ENCODE data around the gene PEX10. TPM values are rescaled to one million over a fixed set of nuclear protein-coding genes. Genes with fewer than 3 reads are reported as not detected.
"Not testable (repeated sequence)": the region's sequence is repeated elsewhere in the genome, so short reads cannot be mapped to it uniquely, and the experiment has no call there.

PEX10 gene
- total RNA-seq, 1 donor from 2014 or later = 15.8 TPM

DNA sequence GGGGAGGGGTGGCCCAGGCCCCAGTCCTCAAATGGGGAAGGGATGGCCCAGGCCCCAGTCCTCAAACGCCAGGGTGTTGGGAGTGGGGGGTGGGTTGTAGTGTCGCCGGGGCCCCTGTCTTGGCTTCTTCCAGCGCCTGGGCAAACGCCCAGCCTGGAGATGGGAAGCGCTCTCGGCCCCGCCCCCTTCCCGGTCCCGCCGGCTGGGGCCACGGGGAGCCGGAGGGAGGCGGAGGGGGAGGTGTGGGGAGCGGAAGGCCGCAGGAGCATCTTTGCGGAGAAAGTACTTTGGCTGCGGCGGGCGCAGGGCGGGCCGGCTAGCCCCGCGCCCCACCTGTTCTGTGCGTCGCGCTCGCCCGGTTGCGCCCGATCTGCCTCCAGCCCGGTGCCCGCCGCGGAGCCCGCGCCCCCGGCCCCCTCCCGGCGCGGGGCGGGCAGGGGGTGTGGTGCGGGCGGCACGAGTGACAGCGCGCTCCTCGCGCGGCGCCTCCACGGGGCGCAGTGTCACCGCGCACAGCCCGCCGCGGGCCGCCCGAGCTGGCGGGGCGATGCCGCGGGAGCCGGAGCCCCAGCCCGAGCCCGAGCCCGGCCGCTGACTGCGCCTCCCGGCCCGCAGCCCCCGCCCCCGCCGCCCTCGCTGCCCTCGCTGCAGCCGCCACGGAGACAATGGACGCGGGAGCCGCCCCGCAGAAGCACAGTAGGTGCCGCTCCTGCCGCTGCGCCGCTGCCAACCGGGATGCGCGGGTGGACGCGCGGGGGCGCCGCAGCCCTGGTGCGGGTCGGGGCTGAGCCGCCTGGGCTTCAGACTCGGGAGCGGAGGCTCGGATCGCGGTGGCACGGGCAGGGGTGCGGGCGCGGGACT lies 31.1 kb upstream of the PEX10 start:
- DNase-seq = no peak

DNA sequence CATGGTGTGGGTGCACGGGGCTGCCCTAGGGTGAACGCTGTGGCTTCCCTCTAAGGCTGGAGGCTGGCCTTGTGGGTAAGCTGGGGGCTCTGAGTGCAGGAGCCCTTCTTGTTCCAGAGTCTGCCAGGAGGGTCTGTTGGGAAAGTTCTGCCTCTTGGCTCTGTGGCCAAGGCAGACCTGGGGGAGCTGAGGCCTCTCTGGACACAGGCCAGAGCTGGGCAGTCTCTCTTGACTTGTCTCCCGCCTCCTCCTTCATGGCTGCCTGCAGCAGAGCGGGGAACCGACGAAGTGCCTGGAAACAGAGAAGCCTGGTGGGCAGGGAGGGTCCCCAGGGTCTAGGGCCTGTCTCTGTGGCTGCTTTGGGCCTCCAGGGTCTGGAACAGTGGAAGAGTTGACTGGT lies 30.3 kb upstream of the PEX10 start:
- DNase-seq = no peak

DNA sequence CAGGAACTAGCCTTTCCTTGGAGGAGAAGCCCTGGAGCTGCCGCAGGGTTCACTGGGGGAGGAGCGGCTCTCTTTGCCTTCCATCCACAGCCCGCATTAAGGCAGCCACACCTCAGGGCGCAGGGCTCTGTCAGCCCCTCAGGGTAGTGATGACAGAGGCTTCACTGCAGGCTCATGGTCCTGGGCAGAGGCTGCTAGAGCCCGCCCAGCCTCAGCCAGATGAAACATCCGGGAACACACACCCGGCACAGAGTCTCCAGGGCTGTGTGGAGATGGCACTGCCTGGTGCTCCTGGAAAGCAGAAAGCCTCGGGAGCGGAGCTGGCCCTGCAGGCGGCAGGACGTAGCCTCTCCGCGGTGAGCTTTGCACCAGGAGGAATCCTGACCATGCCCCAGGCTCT lies 29.4 kb upstream of the PEX10 start:
- no peak for DNase-seq

DNA sequence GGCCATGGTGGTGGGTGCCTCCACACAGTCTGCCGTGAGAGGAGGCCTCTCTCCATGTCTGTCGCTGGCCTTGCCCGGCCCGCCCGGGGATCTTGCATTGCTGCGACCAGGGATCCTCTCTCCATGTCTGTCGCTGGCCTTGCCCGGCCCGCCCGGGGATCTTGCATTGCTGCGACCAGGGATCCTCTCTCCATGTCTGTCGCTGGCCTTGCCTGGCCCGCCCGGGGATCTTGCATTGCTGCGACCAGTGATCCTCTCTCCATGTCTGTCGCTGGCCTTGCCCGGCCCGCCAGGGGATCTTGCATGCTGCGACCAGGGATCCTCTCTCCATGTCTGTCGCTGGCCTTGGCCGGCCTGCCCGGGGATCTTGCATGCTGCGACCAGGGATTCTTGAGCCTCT lies 28.0 kb upstream of the PEX10 start:
- DNase-seq = not testable (repeated sequence)

DNA sequence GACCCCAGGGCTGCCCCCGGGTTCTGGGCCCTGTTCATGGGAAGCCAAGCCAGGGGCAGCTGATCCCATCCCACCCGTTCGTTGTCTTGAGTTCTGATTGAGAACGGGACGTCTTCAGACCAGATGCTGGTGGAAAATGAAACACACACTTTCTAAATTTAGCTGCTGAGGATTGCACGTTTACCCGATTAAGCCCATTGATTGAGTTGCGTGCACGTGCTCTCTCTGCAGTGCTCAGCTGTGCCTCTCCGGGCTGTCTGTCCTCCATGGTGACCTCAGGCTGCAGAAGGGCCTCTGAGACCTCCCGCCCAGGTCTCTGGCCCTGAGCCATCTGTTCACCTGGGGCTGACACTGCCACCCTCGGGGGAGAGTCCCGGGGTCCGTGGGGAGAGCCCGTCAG lies 27.0 kb upstream of the PEX10 start:
- no peak for DNase-seq

DNA sequence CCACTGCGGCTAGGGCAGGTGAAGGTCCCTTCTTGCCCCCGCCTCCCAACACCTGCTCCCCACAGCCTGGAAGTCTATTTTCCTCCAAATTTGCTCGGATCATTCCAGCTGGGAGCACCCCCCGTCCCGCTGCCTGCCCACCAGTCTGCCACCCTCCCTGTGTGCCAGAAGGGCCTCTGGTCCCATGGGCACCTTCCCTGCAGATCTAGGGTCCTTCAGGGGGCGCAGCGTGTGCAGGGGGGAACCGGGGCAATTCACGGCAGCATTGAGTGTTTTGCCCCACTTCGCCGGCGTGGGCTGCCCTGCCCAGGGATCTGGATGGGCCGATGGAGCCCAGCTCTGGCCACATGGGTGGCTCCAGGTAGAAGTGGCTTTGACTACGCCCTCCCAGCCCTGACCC lies 26.3 kb upstream of the PEX10 start:
- no peak for DNase-seq

DNA sequence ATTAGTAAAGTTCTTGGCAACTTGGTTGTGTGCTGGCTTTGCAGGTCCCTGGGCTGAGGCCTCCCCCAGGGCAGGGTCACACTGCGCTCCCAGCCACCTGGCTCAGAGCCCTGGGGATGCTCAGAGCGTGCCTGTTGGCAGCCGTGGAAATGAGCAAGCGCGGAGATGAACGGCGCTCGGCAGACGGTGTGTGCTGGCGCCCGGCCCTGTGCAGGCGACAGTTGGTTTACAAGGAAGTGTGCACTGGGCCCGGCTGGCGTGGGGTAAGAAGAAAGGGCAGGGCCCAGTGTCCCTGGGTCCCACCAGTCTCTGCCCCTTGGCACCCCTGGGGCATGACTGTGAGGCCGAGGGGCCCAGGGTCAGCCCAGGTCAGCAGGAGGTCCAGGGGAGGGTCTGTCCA lies 25.7 kb upstream of the PEX10 start:
- no peak for DNase-seq

DNA sequence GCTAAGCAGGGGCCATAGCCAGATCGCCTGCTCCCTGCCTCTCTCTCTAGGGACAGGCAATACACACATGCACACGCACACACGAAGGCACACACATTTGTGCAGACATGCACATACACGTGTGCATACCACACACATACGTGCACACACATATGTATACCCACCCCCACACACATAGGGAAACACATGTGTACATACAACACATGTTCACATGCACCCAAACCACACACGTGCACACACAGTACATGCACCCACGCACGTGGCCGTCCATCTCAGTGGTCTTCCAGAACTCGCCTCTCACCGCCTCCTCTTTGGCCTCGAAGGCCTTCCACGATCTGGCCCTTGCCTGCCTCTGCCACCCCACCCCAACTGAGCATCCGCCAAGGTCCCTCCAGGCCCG lies 25.3 kb upstream of the PEX10 start:
- no peak for DNase-seq

DNA sequence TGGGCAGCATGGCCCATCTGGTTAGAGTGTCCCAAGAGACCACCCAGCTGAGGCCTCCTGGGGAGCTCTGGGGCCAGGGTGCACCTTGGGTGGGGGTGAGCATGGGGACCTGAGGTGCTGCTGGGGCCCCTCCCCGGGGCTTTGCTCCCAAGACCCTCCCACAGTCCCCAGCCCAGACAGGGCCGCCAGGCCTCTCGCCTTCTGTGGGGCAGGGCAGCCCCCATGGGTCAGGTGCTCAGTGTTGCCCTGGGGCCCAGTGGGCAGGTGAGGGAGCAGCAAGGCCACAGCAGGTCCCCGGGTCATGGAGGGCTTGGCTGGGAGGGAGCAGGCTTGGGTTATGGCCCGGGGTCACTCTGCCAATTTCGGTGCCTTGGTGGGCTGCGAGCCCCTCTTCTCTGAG lies 24.5 kb upstream of the PEX10 start:
- no peak for DNase-seq

DNA sequence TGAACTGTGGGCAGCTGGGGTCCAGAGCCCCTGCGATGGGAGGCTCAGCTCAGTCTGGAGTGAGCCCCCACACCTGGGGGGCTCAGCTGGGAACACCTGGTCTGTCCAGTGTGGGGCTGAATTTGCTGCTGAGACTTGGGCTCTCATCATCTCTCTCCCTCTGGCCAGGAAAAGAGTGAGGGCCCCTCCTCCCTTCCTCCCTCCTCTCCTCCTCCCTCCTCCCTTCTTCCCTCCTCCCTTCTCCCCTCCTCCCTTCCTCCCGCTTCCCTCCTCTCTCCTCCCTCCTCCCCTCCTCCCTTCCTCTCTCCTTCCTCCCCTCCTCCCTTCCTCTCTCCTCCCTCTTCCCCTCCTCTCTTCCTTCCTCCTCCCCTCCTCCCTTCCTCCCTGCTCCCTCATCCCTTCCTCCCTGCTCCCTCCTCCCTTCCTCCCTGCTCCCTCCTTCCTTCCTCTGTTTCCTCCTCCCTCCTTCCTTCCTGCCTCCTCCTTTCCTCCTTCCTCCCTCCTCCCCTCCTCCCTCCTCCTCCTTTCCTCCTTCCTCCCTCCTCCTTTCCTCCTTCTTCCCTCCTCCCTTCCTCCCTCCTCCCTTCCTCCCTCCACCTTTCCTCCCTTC lies 23.5 kb upstream of the PEX10 start:
- DNase-seq = no peak

DNA sequence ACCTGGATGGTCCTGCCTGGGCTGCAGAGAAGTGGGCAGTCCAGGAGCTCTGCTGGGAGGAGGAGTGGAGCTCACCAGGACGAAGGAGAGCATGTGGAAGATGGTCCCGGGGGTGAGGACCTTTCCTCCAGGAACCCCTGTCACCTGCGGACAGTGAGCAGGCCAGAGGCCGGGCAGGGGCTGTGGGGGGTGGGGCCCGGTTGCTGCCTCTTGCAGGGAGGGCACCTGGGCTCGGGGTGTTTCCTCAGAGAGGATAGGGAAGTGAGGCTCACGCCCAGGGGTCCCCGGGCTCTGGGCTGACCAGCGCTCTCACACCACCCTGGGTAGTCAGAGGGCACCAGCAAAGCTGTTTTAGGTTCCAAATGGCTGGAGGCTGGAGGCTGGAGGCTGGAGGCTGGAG lies 22.7 kb upstream of the PEX10 start:
- no peak for DNase-seq

DNA sequence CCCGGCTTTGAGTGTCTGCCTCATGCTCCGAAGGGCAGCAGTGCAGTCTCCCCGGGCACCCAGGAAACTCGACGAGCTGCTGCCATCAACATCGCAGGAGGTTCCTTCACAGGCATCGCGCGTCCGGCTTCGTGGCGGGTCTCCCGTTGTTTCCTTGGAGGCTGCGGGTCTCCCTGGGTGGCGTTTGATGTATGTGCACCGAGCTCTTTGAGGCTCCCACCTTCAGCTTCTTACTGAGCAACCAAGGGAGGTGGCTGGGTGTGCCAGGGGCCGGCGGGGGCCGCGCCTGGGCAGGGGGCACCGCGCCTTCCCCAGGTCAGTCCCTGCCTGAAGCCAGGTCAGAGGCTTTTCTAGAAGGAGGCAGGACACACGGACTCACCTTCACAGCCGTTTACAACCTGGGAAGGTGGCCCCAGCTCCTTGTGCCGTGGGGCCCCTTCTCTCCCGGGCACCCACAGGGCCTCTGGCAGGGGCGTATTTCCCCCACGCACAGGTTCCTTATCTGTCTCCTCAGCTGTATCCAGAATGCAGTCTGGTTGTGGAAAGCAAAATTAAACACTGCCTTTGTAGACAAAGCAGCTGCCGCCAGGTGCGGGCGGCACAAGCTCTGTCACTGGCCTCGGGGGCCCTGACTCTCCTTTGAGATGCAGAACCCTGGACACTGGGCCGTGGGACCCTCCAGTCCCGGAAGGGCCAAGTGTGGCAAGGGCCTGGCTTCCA lies 21.7 kb upstream of the PEX10 start:
- no peak for DNase-seq

DNA sequence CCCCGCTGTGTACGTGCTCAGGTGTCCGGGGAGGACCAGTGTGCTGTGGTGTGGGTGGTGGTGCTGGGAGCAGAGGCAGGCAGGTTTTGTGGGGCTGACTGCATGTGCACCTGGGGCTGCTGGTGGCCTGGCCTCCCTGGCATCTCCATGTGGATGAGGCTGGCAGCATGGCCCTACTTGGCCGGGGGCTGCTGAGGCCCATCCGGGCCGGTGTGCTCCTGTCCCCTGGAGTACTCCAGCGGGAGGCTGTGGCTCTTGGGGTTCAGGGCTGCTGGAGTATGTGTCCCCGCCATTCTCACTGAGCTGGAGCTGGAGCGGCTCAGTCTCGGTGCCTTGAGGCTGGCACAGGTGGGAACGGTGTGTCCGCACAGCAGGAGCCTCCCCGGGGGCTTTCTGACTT lies 20.8 kb upstream of the PEX10 start:
- no peak for DNase-seq

DNA sequence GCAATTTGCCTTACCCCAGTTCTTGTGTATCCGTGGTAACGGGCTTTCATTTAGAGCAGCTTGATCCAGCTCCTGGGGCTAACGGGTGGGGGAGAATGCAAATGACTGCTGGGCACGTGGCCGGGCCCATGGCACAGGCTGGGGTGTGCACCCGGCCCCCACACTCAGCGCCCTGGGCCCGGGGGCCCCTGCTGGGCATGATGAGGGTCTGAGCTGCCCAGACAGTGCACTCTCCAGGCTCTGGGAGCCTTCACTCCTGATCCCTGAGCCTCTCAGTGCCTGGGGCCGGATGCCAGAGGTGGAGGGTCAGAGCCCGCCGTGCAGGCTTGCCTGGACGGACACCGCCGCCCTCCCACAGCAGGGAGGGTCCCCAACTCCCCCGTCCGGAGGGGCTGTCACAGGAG lies 20.1 kb upstream of the PEX10 start:
- no peak for DNase-seq

DNA sequence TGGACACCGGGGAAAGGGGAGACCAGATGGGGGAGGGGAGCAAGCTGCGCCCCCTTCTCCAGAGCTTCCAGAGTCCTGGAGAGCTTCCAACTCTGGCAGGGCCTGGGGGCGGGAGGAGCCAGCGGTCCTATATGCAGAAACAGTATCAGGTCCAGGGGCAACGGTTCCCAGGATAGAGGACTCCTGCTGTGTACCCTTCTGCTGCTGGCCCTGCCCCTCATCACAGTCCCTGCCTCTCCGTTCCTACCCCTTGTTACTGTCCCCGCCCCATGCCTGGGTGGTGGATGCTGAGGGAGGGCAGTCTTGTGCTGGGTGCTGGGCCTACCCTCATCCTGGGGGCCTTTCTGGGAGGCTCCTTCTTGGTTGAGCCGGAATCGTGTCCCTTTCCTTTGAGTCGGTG lies 19.2 kb upstream of the PEX10 start:
- no peak for DNase-seq

DNA sequence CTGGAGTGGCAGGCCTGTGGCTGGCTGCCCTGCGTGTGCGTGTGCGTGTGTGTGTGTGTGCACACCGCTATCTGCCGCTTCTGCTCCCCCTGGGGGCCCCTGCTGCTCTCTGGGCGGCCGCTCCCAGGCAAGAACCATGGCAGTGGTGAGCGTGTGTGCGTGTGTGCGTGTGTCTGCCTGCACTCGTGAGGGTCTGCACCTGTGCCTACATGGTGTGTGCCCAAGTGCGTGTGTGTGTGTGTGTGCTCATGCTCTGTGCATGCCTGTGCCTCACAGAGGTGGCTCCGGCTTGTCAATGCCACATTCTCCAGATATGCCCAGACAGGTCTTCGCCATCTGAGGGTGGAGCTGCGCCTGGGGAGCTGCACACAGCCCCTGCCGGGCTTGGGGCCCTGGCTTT lies 18.7 kb upstream of the PEX10 start:
- DNase-seq = no peak

DNA sequence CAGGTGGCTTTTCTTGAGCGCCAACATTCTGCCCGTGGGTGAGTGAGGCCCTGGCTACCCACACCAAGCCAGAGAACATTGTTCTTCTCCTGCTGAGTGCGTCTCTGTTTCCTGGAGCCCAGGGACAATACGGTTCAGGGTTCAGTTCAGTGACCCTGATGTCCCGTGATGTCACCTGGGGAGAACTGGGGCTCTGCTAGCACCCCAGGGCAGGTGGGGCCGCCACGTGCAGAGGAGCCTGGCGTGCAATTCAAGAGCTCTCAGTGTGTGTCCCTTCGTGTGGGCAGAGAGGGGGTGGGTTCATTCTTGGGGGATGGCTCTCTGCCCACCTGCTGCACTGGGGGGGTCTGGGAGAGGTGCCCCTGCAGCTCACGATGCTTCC lies 18.2 kb upstream of the PEX10 start:
- no peak for DNase-seq

DNA sequence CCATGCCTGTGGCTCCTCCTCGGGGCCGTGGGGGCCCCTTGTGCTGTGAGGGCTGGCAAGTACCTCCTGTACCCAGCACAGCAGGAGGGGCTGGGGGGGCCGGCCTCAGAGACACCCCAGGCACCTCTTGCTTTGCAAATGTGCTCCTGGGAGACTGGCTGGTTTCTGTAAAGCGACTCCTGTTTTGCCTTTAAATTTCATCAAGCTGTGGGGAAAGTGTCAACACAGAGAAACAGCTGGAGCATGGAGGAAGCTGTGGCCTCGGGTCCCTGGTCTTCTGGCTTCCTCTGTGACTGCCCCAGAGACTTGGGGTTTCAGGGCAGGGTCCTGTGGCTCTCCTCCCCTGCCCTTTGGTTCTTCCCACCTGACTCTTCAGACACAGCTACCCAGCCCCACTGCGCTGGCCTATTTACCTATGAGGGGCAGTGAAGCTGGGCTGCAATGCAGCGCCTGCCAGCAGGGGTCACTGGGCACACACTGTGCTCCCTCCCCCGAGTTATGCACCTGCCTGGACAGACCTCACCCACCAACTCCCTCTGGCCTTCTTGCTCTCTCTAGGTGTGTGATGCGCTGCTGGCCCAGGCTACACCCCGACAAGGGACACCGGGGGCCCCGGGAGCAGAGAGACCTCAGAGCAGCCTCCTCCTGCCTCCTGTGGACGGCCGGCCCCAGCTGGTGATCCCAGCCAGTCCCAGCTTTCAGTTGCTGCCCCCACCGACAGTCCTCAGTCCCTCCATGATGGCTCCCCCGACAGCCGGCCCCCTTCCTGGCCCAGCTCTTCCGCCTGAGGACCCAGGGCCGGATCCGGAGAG lies 17.6 kb upstream of the PEX10 start:
- no peak for DNase-seq

DNA sequence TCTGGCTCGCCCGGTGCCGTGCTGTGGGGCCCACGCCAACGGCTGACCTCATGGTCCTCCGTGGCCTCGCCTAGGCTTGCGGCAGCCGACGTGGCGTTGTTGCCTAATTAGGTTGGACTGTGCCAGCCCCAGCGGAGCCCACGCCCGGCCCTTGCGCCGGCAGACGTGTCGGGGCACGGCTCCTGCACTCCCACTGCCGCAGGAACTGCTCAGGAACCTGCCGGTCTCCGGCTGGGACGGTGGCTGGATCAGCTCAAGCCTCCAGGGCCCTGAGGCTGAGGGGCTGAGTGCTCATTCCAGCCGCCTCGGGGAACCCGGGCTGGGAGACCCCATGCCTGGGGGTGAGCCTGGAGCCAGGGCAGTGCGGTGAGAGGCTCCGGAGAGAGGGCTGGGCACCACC lies 16.1 kb upstream of the PEX10 start:
- DNase-seq = no peak

DNA sequence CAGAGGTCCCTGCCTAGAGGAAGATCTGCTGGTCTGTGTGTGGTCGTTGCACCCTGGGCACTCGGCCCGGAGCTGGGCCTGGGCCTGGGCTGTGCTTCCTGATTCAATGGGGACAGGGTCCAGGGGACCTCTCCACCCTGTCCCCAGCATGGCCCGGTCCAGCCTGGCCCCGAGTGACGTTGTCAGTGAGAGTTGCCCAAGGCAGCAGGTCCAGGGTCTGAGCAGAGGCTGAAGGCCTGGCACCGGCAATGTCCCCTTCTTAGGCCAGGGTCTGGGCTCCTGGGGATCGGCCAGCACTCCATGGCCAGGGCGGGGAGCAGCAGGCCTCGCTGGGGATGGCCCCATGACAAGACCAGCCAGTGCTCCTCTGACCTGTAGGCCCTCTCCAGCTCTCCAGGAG lies 15.6 kb upstream of the PEX10 start:
- no peak for DNase-seq

DNA sequence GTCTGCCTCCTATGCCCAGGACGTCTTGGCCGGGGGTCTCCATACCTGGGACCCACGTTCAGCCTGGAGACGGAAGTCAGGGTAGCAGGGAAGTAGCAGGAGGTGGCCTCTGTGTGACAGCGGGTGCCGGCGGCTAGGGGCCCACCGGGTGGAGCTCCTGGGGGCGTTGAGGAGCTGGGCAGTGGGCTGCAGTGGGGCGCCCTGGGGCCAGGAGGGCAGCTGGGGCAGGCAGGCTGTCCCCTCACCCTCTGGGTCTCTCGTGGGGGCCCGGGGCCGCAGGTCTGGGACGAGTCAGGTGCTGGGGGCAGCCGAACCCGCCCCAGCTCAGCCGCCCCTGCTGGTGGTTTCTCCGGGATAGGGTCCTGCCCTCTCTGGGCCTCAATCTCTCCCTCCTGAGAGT lies 14.7 kb upstream of the PEX10 start:
- no peak for DNase-seq

DNA sequence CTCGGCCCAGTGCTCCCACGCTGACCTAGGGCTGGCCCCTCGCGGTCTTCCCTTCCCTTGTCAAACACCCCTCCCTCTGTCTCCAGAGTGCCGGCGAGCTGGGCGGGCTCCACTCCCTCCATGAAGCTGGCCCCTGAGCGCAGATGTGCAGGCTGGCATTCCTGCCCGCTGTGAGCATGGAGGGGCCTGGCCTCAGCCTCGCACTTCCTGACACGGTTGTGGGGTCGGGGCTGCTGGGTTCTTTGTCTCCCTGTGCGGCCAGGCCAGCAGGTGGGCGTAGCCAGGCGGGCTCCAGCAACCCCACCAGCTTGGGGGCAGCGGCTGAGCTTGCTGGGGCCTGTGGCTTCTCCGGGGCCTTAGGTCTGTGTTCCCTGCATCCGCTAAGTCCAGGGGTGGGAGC lies 14.2 kb upstream of the PEX10 start:
- no peak for DNase-seq

DNA sequence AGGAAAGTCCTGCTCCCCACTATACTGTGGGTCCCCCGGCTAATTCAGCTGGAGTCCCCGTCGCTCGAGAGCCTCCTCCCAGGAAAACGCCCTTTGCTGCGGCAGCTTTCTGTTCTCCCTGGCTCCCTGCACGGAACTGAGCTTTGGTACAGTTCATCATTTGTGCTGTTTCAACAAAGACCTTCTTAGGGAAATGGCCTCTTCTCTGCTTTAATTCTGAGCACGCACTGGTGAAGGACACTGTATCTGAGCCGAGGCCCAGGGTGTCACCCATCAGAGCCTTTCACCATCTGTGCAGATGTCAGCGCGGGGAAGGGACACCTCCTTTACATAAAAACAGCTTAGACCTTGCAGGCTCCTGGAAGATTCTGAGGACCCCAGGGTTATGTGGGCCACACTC lies 13.5 kb upstream of the PEX10 start:
- DNase-seq = no peak
